Measurements from ENCODE around the gene SLC8A3. TPM values are rescaled to one million over a fixed set of nuclear protein-coding genes. Genes with fewer than 3 reads are reported as not detected.
A peak's percentile ranks its signal among the peaks of the same experiment; 100 is the strongest.

SLC8A3 gene
- polyA plus RNA-seq, 1 of the 3 experiments (the other 2 are of a cell fraction) = 0.26 TPM

GRCh38 chr14:70193396-70193795 is 4.6 kb upstream of the SLC8A3 start:
- H4K20me1 ChIP-seq (ENCODE audit: insufficient read depth) = no peaks in the 10 kb centered on the region
- peaks cover 20% of the 10 kb centered on the region for H3K27me3 ChIP-seq (ENCODE audit: insufficient read depth)
- no peak overlapping the region for H2AFZ ChIP-seq (ENCODE audit: low read depth)
- no peaks in the 10 kb centered on the region for H3K9me2 ChIP-seq
- peaks cover 0 to 15% of the 10 kb centered on the region in 2 experiments; a peak in 2 of 4 replicates for H3K4me1 ChIP-seq (ENCODE audit: control insufficient read depth in 1 of 2, insufficient read depth in 2 of 2, low read depth in 1 of 2, low read length in 1 of 2)
- WGBS (ENCODE audit: low lambda C conversion rate) = 31% methylated on average over 4 of the region's 4 CpGs
- ChIA-PET POLR2A (interaction anchor here (1.0 kb wide), 1 partner anchor 99 kb away, joined by 3 read pairs; no protein-coding TSS in a partner anchor), CTCF (interaction anchor here (0.6 to 1.5 kb wide), 4 partner anchors 20 to 147 kb away, joined by 3 to 4 read pairs (median 3); no protein-coding TSS in a partner anchor)
- no peak overlapping the region for H3K4me3 ChIP-seq (ENCODE audit: low read depth in 2 of 2, low read length in 1 of 2)
- DNase-seq = no peak
- no peak overlapping the region for H3K27ac ChIP-seq (ENCODE audit: low read depth in 2 of 2, low read length in 1 of 2)
- no peaks in the 10 kb centered on the region for H3F3A ChIP-seq (replicated peaks; ENCODE audit: insufficient read depth)
- H3K4me2 ChIP-seq = no peak overlapping the region
- no peak overlapping the region for H3K9ac ChIP-seq
- TF ChIP-seq RFX5 (IDR thresholded peaks at IDR 0.05; ENCODE audit: low read length) = no peak
- TF ChIP-seq SMC3 (IDR thresholded peaks at IDR 0.05; ENCODE audit: low read depth, low read length) = no peak
- no peak for TF ChIP-seq NRF1 (IDR thresholded peaks at IDR 0.05; ENCODE audit: low read depth, low read length)
- TF ChIP-seq EP300 (IDR thresholded peaks at IDR 0.05; ENCODE audit: borderline replicate concordance in 1 of 2, low read depth in 1 of 2, low read length in 1 of 2) = no peak
- no peak for TF ChIP-seq FOXM1 (IDR thresholded peaks at IDR 0.05; ENCODE audit: low read depth)
- no peak for TF ChIP-seq EZH2phosphoT487 (IDR thresholded peaks at IDR 0.05; ENCODE audit: borderline replicate concordance, low read depth)
- TF ChIP-seq TEAD4 (IDR thresholded peaks at IDR 0.05; ENCODE audit: borderline replicate concordance, insufficient read depth) = no peak
- no peak for TF ChIP-seq IRF3 (IDR thresholded peaks at IDR 0.05; ENCODE audit: low read depth, low read length)
- no peak for TF ChIP-seq MAX (IDR thresholded peaks at IDR 0.05; ENCODE audit: low read depth)
- no peak for TF ChIP-seq FOXJ3 (CRISPR knock-in tag; IDR thresholded peaks at IDR 0.05)
- no peak for TF ChIP-seq TAF1 (IDR thresholded peaks at IDR 0.05; ENCODE audit: borderline replicate concordance, low read depth, low read length)
- H3K79me2 ChIP-seq (ENCODE audit: insufficient read depth) = no peaks in the 10 kb centered on the region
- no peaks in the 10 kb centered on the region for H3K36me3 ChIP-seq (replicated peaks in 1 of 2; ENCODE audit: control insufficient read depth in 1 of 2, insufficient read depth in 2 of 2, low read length in 1 of 2)
- H3K9me3 ChIP-seq = no peaks in the 10 kb centered on the region

GRCh38 chr14:70192915-70193314 is 4.2 kb upstream of the SLC8A3 start:
- Histone ChIP-seq H3K9me2 (no peaks in the 10 kb centered on the region), H3K9ac (no peak overlapping the region), H3F3A (replicated peaks; ENCODE audit: insufficient read depth) (no peaks in the 10 kb centered on the region), H3K4me3 (ENCODE audit: low read depth in 2 of 2, low read length in 1 of 2) (no peak overlapping the region), H3K79me2 (ENCODE audit: insufficient read depth) (no peaks in the 10 kb centered on the region), H3K36me3 (replicated peaks in 1 of 2; ENCODE audit: control insufficient read depth in 1 of 2, insufficient read depth in 2 of 2, low read length in 1 of 2) (no peaks in the 10 kb centered on the region), H4K20me1 (ENCODE audit: insufficient read depth) (no peaks in the 10 kb centered on the region), H2AFZ (ENCODE audit: low read depth) (no peak overlapping the region), H3K27ac (ENCODE audit: low read depth in 2 of 2, low read length in 1 of 2) (no peak overlapping the region), H3K4me1 (ENCODE audit: control insufficient read depth in 1 of 2, insufficient read depth in 2 of 2, low read depth in 1 of 2, low read length in 1 of 2) (peaks cover 0 to 15% of the 10 kb centered on the region in 2 experiments; a peak in 2 of 4 replicates), H3K27me3 (ENCODE audit: insufficient read depth) (peaks cover 20% of the 10 kb centered on the region), H3K4me2 (no peak overlapping the region), H3K9me3 (no peaks in the 10 kb centered on the region)
- 32% methylated on average over 2 of the region's 2 CpGs for WGBS (ENCODE audit: low lambda C conversion rate)
- POLR2A ChIA-PET = interaction anchor here (1.0 kb wide), 1 partner anchor 99 kb away, joined by 3 read pairs; no protein-coding TSS in a partner anchor
- CTCF ChIA-PET = interaction anchor here (0.7 to 1.5 kb wide), 3 partner anchors 20 to 147 kb away, joined by 3 to 4 read pairs (median 3); no protein-coding TSS in a partner anchor
- TF ChIP-seq MEF2A (IDR thresholded peaks at IDR 0.05; ENCODE audit: borderline replicate concordance, low read depth) = no peak
- no peak for TF ChIP-seq CTCF (IDR thresholded peaks at IDR 0.05)
- TF ChIP-seq CHD2 (IDR thresholded peaks at IDR 0.05; ENCODE audit: low read length, partially characterized antibody) = no peak
- TF ChIP-seq EZH2phosphoT487 (IDR thresholded peaks at IDR 0.05; ENCODE audit: borderline replicate concordance, low read depth) = no peak
- no peak for TF ChIP-seq RFX5 (IDR thresholded peaks at IDR 0.05; ENCODE audit: low read length)
- DNase-seq = peak; percentile 29

Measured in SK-N-SH (cell line).